ENCODE data around the gene GPATCH8.
"Not testable (repeated sequence)": the region's sequence is repeated elsewhere in the genome, so short reads cannot be mapped to it uniquely, and the experiment has no call there.

The GPATCH8 gene

DNA sequence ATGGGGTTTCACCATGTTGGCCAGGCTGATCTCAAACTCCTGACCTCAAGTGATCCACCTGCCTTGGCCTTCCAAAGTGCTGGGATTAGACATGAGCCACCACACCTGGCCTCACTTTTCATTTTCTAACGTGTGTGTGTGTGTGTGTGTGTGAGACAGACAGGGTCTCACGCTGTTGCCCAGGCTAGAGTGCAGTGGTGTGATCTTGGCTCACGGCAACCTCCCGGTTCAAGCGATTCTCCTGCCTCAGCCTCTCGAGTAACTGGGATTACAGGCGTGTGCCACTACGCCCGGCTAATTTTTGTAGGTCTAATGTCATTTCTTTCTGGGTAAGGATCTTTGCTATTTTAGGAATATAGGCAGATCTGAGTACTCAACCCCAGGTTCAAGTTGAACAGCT is 109.1 kb downstream of the GPATCH8 start:
- not testable (repeated sequence) for DNase-seq

- no peak for DNase-seq
These were observed 112.8 kb downstream of the GPATCH8 start for GRCh38 chr17:44390250-44390870.

- no peak for DNase-seq
These were observed 113.4 kb downstream of the GPATCH8 start for GRCh38 chr17:44389723-44390202.

DNA sequence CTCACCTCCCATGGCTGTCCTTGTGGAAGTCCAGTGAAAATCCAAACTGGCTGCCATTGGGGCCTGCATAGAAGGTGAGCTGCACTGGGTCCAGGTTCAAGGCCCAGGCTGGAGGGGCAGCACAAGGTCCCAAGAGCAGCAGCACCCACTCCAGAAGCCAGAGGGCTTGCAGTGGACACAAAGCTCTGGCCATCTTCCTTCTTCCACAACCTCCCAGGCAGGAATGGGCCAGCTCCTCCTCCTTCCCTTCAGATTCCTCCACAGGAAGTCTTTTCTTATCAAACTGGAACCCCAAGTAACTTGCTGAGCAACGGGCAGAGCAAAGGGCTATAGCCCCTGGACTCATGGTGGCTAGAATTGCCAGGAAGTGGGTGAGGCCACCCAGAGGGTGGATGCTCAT is 113.9 kb downstream of the GPATCH8 start, which contains the start of gene ITGA2B:
Gene ITGA2B (minus strand): TSS at position 369 of the 400 bp plus-strand sequence. CDS start 176 bp downstream, at position 193.
- no peak for DNase-seq

GRCh38 chr17:44387804-44388203 is 115.4 kb downstream of the GPATCH8 start:
- no peak for DNase-seq

GRCh38 chr17:44386182-44386525 is 117.1 kb downstream of the GPATCH8 start:
- no peak for DNase-seq

DNA sequence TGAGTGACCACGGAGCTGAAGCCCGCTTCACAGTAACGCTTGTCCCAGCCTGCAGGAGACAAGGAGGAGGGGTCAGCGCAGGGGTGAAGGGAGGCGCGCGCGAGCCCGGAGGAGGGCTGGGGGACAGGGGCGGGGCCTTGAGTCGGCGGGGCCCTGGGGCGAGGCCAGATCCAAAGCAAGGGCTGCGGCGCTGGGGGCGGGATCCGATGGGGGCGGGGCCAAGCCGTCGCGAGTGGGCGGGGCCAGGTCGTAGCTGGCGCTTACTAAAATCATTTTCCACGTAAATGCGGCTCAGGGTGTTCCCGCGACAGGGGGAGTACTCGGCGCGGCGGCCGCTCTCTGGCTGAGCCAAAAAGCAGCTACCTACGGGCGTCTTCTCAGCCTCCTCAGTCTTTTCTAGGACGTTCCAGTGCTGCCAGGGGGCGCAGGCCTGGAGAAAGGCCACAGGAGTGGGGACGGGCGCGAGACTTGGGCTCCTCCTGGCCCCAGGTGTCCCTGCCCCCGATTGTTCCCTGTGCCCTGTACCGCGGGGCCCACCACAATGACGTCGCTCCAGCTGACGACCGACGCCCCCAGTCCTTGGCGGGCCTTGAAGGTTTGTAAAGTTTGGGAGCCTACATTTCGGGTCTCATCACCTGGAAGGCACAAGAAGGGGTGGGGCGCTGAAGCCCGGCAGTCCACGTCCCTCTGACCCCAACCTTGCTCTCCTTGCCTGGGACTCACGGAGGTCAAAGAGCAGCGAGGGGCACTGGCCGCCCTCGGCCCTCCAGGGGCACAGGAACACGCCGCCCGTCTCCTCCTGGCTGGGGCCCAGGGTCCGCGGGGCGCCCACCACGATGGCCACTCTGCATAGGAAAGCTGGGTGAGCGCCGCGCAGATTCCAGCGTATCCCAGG is 117.7 kb downstream of the GPATCH8 start:
- peak; percentile 69 for DNase-seq

GRCh38 chr17:44384823-44385286 is 118.4 kb downstream of the GPATCH8 start:
- DNase-seq, result no peak

DNA sequence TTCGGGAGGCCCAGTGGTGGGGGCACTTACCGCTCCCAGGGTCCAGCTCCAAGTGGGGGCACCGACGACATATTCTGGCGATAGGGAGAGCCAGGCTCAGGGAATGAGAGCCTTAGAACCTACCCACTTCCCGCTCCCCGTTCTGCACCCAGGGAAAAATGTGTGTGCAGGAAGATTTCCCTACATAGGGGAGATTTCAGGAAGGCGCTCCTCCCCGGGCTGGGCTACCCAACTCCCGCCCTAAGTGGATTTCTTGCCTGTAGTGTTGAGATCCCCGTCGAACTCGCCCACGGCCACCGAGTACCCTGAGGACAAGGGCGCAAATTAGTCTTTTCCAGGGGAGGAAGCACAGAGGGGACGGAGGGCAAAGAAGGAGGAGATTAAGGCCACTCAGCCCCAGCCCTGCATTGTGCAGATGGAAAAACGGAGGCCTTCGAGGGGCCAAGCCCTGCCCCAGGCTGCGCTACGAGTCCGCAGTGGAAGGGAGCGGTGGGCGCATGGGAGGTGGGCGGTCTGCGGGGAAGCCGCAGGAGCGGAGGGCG is 118.9 kb downstream of the GPATCH8 start:
- DNase-seq, result no peak

GRCh38 chr17:44383861-44384260 is 119.3 kb downstream of the GPATCH8 start:
- no peak for DNase-seq

DNA sequence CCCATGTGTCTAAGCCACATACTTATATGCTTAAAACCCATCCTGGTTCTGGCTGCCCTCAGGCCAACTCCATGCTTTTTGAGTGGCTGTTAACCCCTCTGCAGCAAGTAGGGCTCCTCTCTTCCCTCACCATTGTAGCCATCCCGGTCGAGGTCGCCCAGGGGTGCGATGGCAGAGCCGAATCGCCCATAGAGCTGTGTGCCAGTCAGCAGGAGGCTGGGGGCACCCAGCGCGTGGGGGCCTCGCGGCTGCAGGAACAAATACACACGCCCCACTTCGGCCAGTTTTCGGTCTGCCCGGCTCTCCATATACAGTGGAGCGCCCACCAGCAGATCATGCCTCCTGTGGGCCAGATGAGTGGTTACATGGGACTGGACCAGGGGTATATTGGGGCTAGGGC is 119.8 kb downstream of the GPATCH8 start:
- no peak for DNase-seq

DNA sequence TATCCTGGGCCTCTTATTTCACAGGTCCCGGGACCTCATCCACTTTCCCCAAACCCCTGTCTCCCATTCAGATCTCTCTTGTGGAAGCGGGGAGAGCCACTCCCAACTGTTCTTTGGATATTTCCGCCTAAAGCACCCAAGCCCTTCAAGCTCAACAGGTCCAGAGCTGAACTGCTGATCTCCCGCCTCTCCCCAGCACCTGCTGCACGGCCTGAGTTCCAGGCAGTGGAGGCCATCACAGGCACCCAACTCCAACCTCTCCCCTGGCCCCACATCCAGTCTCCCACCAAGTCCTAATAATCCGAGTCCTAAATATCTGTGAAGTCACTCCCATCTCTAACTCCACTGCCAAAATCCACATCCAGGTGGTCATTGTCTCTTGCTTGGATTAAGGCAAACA is 120.3 kb downstream of the GPATCH8 start:
- DNase-seq, result no peak

- no peak for DNase-seq
These were observed 121.3 kb downstream of the GPATCH8 start for GRCh38 chr17:44381810-44382305.

- peak; percentile 4 for DNase-seq
These were observed 122.4 kb downstream of the GPATCH8 start for GRCh38 chr17:44380767-44381166.

DNA sequence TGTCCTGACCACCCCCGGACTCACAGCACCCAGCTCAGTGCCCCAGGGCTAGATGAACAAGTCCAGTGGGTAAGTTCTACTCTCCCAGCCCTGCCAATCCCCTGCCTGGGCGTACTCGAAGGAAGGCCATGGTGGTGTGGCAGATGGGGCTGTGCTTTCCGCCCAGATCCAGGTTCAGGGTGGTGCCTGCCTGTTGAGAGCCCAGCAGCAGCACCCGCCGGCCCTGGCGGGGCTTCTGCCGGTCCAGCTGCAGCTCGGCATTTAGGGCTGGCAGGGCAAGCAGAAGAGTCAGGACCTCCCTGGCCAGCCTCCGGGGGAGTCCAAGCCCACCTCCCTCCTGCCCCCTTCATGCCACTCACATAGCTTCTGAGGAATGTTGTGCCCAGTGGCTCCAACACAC is 123.3 kb downstream of the GPATCH8 start:
- DNase-seq, result peak; percentile 4

- DNase-seq, result peak; percentile 7
These were observed 125.0 kb downstream of the GPATCH8 start for GRCh38 chr17:44378171-44378705.

GRCh38 chr17:44376779-44377178 is 126.4 kb downstream of the GPATCH8 start:
- no peak for DNase-seq

DNA sequence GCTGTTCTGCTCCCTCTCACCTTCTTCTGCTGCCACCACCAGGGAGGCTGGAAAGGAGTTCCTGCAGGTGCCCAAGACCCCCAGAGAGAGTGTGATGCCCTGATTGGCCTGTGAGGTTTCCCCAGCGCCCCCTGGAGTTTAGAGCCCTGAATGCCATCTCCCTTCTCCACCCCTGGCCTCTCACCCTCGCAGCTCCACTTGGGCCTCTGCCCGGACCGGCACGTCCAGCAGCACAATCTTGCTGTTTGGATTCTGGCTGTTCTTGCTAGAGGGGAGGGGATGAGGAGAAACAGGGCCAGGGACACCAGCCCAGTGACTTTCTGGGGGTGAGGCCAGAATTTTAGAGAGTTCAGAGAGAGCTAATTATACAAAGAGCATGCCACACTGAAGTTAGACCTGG is 127.1 kb downstream of the GPATCH8 start:
- peak; percentile 62 for DNase-seq

DNA sequence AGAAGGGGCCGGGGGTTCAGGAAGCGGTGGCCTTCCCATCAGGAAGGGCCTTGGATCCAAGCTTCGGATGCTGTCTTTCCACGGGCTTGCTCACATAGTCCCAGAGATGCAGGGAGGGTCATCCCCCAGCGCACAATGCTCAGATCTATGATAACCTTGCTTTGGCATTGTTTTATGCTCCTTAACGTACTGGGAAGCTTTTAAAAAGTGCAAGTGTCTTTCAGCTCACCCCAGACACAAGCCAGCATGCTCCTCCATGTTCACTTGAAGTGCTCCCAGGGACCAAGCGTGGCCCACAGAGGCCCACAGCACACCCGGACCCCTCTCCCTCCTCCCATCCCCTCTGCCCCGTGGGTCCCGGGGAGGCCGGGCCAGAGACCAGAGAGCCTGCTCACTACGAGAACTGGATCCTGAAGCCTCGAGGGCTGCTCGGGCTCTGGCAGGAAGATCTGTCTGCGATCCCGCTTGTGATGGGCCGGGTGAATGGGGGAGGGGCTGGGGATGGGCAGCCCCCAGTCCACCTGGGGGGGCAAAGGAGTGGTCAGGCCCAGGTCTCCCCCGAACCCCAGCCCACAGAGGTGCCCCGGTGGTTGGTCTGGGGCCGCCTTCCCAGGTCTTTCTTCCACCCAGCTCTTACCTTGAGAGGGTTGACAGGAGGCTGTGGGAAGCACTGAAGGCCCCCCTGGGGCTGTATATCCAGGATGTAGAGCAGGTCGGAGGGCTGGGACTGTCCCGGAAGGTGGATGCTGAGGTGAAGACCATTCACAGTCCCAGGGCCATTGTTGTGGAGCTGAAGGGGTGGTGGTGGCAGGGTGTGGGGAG is 127.8 kb downstream of the GPATCH8 start:
- peak; percentile 6 for DNase-seq

- DNase-seq, result peak; percentile 10
These were observed 128.7 kb downstream of the GPATCH8 start for GRCh38 chr17:44374306-44375195.

GRCh38 chr17:44372036-44372435 is 131.2 kb downstream of the GPATCH8 start:
- peak; percentile 2 for DNase-seq
